ENCODE results near the gene DOCK6. TPM values are rescaled to one million over a fixed set of nuclear protein-coding genes. Genes with fewer than 3 reads are reported as not detected.

The DOCK6 gene
- total RNA-seq, 1 experiment from 2014 or later = 19.4 TPM

- no TSS peak for BruUV-seq (replicated peaks)
- ChIA-PET POLR2A (no interaction called here), CTCF (no interaction called here)
- no peak for TF ChIP-seq TCF7L2 (IDR thresholded peaks at IDR 0.05; ENCODE audit: low read depth, low read length)
- TF ChIP-seq POLR2AphosphoS5 (IDR thresholded peaks at IDR 0.05; ENCODE audit: low read depth, low read length) = no peak
- no peak for TF ChIP-seq CTCF (IDR thresholded peaks at IDR 0.05)
- TF ChIP-seq REST (IDR thresholded peaks at IDR 0.05; ENCODE audit: insufficient read depth in 1 of 2, low read depth in 2 of 2, low read length in 1 of 2) = no peak
- TF ChIP-seq SIN3A (IDR thresholded peaks at IDR 0.05; ENCODE audit: borderline replicate concordance, insufficient read depth, low read depth, low read length) = no peak
- no peak for ATAC-seq
- Histone ChIP-seq H3K4me1 (ENCODE audit: control insufficient read depth, insufficient read depth, low read length) (peaks cover 26% of the 10 kb centered on the region), H3K36me3 (ENCODE audit: control insufficient read depth, insufficient read depth, low read length) (no peaks in the 10 kb centered on the region), H3K9me3 (ENCODE audit: control insufficient read depth, insufficient read depth, low read depth, low read length) (no peaks in the 10 kb centered on the region), H3K4me3 (ENCODE audit: low read depth in 2 of 2, low read length in 2 of 2) (no peak overlapping the region), H3K27ac (ENCODE audit: low read length) (no peak overlapping the region), H3K27me3 (ENCODE audit: control insufficient read depth, insufficient read depth, low read length) (no peaks in the 10 kb centered on the region)
- DNase-seq (ENCODE audit: low read depth, low spot score) = no peak
- in situ Hi-C loops (cut with HindIII; ENCODE audit: low pct_unique_long_range_greater_than_20kb, low sequenced_read_pairs) (no loop called here), intact Hi-C loops (cut with micrococcal nuclease; ENCODE audit: unreplicated experiment) (loop anchor here (5.0 kb wide), 1 partner anchor 63 kb away; no protein-coding TSS in a partner anchor)
Measured at GRCh38 chr19:11200015-11200574, 62.2 kb downstream of the DOCK6 start.

GRCh38 chr19:11199517-11199916 lies 62.8 kb downstream of the DOCK6 start:
- CTCF ChIA-PET = no interaction called here
- Histone ChIP-seq H3K27ac (ENCODE audit: low read length) (peak overlapping the region; percentile 82; the same call in 1 of the 2 replicates), H3K27me3 (ENCODE audit: control insufficient read depth, insufficient read depth, low read length) (no peaks in the 10 kb centered on the region), H3K36me3 (ENCODE audit: control insufficient read depth, insufficient read depth, low read length) (no peaks in the 10 kb centered on the region), H3K4me1 (ENCODE audit: control insufficient read depth, insufficient read depth, low read length) (peaks cover 28% of the 10 kb centered on the region), H3K9me3 (ENCODE audit: control insufficient read depth, insufficient read depth, low read depth, low read length) (no peaks in the 10 kb centered on the region), H3K4me3 (ENCODE audit: low read depth in 2 of 2, low read length in 2 of 2) (no peak overlapping the region)
- DNase-seq (ENCODE audit: low read depth, low spot score) = no peak
- no peak for ATAC-seq
- POLR2A ChIA-PET = no interaction called here
- in situ Hi-C loops (cut with HindIII; ENCODE audit: low pct_unique_long_range_greater_than_20kb, low sequenced_read_pairs) (no loop called here), intact Hi-C loops (cut with micrococcal nuclease; ENCODE audit: unreplicated experiment) (no loop called here)
- no peak for TF ChIP-seq SIN3A (IDR thresholded peaks at IDR 0.05; ENCODE audit: borderline replicate concordance, insufficient read depth, low read depth, low read length)
- TF ChIP-seq TCF7L2 (IDR thresholded peaks at IDR 0.05; ENCODE audit: low read depth, low read length) = no peak
- TF ChIP-seq CTCF (IDR thresholded peaks at IDR 0.05) = no peak
- no peak for TF ChIP-seq REST (IDR thresholded peaks at IDR 0.05; ENCODE audit: insufficient read depth in 1 of 2, low read depth in 2 of 2, low read length in 1 of 2)
- TF ChIP-seq POLR2AphosphoS5 (IDR thresholded peaks at IDR 0.05; ENCODE audit: low read depth, low read length) = no peak
- no TSS peak for BruUV-seq (replicated peaks)
